Measurements from ENCODE around the gene BCL2L1.

- TF ChIP-seq CTCF (IDR thresholded peaks at IDR 0.05 in 2 of 3, conservative IDR thresholded peaks at IDR 0.05 in 1 of 3; ENCODE audit: control insufficient read depth in 2 of 3, extremely low read depth in 1 of 3, insufficient read depth in 1 of 3, low read depth in 3 of 3, low read length in 3 of 3): no peak
- TF ChIP-seq ZNF687 (IDR thresholded peaks at IDR 0.05): no peak
- TF ChIP-seq YY1 (IDR thresholded peaks at IDR 0.05; ENCODE audit: low read depth, low read length): no peak
- TF ChIP-seq EZH2 (IDR thresholded peaks at IDR 0.05; ENCODE audit: borderline replicate concordance, control insufficient read depth, low read depth, low read length): no peak
- no peak for TF ChIP-seq NFYB (IDR thresholded peaks at IDR 0.05; ENCODE audit: insufficient read depth, low read depth, low read length)
- no peak for TF ChIP-seq POLR2AphosphoS5 (IDR thresholded peaks at IDR 0.05; ENCODE audit: low read length)
- no peak; the same call in 1 of the 2 replicates for TF ChIP-seq POLR2A (IDR thresholded peaks at IDR 0.05; ENCODE audit: low read depth, low read length)
- TF ChIP-seq REST (IDR thresholded peaks at IDR 0.05; ENCODE audit: low read depth, low read length): no peak
- no peak for TF ChIP-seq SIN3A (IDR thresholded peaks at IDR 0.05; ENCODE audit: low read depth, low read length)
- no peak for TF ChIP-seq RELA (IDR thresholded peaks at IDR 0.05; ENCODE audit: borderline replicate concordance, partially characterized antibody)
These were observed 58.6 kb downstream of the BCL2L1 start for GRCh38 chr20:31663838-31664695.
